WTC11 (cell line): ENCODE results near the gene COL18A1.

Source experiments
- CBFB ChIP-seq: sonication (generic); formaldehyde crosslinking; IDR thresholded peaks from 2 replicates; pipeline ENCODE4 v1.8.1; 2022; ENCODE audit warnings: mild to moderate bottlenecking, low read depth, missing genetic modification reagents
- CTCF ChIP-seq: fragments of 200-600 bp; IDR thresholded peaks from 2 replicates; pipeline ENCODE4 v1.8.0; 2022; ENCODE audit warnings: antibody characterized with exemption
- E2F4 ChIP-seq: sonication (generic); formaldehyde crosslinking; IDR thresholded peaks from 2 replicates; pipeline ENCODE4 v1.8.1; 2022; ENCODE audit warnings: low read depth, mild to moderate bottlenecking, moderate library complexity, missing genetic modification reagents, borderline replicate concordance
- MYBL2 ChIP-seq: sonication (generic); formaldehyde crosslinking; IDR thresholded peaks from 2 replicates; pipeline ENCODE4 v1.8.1; 2023; ENCODE audit warnings: mild to moderate bottlenecking, moderate library complexity, missing genetic modification reagents
- PREB ChIP-seq: sonication (generic); formaldehyde crosslinking; IDR thresholded peaks from 2 replicates; pipeline ENCODE4 v1.8.1; 2022; ENCODE audit warnings: mild to moderate bottlenecking, missing genetic modification reagents, moderate library complexity, borderline replicate concordance
- SMAD4 ChIP-seq: sonication (generic); formaldehyde crosslinking; IDR thresholded peaks from 2 replicates; pipeline ENCODE4 v1.8.0; 2022; ENCODE audit warnings: mild to moderate bottlenecking, missing genetic modification reagents
- TEAD4 ChIP-seq: sonication (generic); formaldehyde crosslinking; IDR thresholded peaks from 2 replicates; pipeline ENCODE4 v1.8.0; 2022; ENCODE audit warnings: mild to moderate bottlenecking, missing genetic modification reagents
- TP53 ChIP-seq: sonication (generic); formaldehyde crosslinking; IDR thresholded peaks from 2 replicates; pipeline ENCODE4 v1.8.1; 2023; ENCODE audit warnings: mild to moderate bottlenecking, missing genetic modification reagents
- USF1 ChIP-seq: sonication (generic); formaldehyde crosslinking; IDR thresholded peaks from 2 replicates; pipeline ENCODE4 v1.8.0; 2022; ENCODE audit warnings: mild to moderate bottlenecking, missing genetic modification reagents
- ZMAT4 ChIP-seq: fragments of 250-450 bp; sonication (Bioruptor Pico); IDR thresholded peaks from 2 replicates; pipeline ENCODE4 v1.9.0; 2021; ENCODE audit warnings: mild to moderate bottlenecking

GRCh38 chr21:45430521-45431501 is 25.8 kb downstream of the COL18A1 start:
- TF ChIP-seq CTCF (no peak), TEAD4 (CRISPR knock-in tag) (no peak), TP53 (no peak), CBFB (CRISPR knock-in tag) (no peak), MYBL2 (CRISPR knock-in tag) (no peak), E2F4 (no peak), USF1 (no peak), SMAD4 (CRISPR knock-in tag) (no peak), ZMAT4 (CRISPR knock-in tag) (no peak), PREB (CRISPR knock-in tag) (no peak)
